GM19240 (cell line): ENCODE data around the gene ZNF22.

Experiments
- DNase-seq: peaks from one replicate; pipeline ENCODE4 v3.0.0; 2011; ENCODE audit warnings: low spot score; ENCODE audit not compliant: insufficient read length

The ZNF22 gene

GRCh38 chr10:45000752-45001380, at the start of gene ZNF22:
ZNF22 (plus strand) TSS chr10:45000923; CDS start chr10:45003369, 2,446 bp downstream.
- peak; percentile 64 for DNase-seq

DNA sequence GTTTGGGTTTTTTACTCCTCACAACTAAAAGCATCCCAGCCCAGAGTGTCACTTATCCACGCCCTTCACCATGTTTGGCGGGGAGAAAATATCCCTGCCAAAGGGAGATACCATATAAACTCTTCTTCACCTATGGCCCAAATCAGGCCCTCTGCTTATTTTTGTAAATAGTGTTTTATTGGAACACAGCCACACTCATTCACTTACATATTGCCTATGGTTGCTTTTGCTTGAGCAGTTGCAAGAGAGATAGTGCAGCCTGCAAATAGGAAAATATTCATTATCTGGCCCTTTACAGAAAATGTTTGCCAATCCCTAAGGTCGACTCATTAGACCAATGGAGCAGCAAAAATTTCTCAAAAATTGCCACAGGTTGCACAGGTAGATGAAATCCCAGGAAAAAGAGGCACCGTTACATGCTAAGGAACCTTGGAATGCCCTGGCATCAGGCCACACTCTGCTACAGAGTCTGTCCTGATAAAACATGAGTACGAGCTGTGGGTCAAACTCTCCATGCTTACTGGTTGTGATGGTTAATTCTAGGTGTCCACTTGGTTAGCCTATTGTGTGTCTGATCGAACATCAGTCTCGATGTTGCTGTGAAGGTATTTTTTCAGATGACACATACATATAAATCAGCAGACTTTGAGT, 49.0 kb upstream of the ZNF22 start:
- no peak for DNase-seq

DNA sequence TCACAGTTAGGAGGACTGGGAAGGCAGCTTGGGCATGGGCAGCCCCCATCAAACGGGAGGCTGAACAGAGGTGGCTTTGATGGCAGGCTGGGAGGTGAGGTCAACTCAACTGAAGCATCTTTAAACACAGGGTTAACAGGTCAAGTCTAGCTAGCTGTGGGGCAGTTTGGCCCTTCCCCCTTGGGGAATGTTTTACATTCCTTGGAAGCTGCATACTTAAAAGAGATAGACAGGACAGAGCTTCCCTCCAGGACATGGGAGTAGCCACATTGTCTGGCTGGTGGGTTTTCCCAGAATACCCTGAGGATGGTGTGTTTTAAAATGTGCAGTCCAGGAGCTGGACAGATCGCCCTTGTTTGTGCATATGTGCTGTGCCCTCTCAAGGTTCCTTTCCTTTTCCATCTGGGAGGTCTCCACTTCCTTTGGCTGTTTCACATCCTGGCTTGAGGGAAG, 47.9 kb upstream of the ZNF22 start:
- no peak for DNase-seq

DNA sequence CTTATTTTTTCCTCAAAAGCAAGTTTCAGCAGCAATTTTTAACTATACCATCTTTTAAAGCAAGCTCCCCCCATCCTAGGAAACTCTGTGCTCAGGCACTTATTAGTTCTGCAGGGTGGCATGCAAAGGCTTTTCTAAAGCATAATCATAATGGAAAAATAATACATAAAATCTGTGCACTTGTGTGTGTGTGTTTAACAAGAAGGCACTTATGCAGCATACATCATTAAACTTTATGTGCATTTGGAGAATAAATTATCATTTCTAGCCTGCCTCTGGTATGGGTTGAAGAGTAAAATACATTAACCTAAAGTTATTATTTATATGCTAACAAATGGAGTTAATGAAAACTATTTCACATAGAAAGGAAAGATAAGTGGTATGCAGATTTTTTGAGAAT, 46.7 kb upstream of the ZNF22 start:
- DNase-seq = no peak

- DNase-seq = no peak
Measured at GRCh38 chr10:44954962-44955361, 45.8 kb upstream of the ZNF22 start.

GRCh38 chr10:44955413-44956070, 45.2 kb upstream of the ZNF22 start:
- DNase-seq = no peak

DNA sequence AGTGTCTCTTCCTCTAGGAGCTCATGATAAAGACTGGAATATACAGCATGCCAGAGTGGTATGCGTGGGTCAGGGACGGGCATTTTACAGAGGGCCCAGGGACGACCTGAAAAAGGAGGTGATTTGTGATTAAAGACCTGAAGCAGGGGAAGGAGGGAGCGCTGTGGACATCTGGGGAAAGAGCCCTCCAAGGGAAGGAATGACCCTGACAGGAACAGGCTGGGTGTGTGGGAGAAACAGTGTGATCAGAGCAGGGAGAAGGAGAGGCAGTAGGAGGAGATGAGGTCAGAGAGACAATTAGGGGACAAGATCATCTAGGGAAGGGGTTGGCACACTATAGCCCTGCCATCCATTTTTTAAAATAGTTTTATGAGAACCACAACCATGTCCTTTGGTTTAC, 44.5 kb upstream of the ZNF22 start:
- no peak for DNase-seq

DNA sequence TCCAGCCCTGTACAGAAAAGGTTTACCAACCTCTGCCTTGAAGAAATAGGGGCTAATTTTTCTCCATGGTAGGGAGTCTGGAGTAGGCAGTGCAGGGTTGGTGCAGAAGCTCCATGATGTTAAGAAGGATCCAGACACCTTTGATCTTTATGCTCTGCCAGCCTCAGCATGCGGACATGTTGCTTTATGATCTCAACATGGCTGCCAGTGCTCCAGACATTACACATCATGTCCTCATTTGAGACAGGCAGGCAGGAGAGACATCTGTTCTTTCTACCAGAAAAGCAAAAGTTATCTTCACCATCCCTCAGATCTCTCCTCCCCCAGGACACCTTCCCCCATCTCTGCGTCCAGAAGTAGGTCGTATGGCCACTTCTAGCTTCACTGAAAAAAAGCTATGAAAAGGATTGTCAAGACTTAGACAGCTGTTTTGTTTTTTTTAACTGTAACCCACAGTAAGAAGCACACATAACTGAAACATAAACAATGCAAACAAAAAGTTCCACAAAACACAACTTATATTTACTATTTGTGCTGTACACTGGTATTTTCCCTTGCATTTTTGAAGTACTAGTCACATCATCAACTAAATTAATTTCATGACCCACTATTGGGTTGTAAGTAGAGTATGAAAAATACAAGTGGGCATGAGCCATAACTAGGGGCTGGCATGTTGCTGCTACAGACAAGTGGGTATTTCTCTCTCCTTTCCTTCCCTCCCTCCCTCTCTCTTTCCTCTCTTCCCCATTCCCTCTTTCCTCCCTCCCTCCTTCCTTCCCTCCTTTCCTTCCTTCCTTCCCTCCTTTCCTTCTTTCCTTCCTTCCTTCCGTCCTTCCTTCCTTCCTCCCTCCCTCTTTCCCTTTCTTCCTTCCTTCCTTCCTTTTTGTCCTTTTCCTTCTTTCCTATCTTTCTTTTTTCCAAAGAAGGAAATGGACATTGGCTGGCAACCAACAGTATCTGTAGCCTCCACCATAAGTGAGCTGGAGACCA, 43.7 kb upstream of the ZNF22 start:
- DNase-seq = no peak

- DNase-seq = no peak
Measured at GRCh38 chr10:44958196-44958897, 42.4 kb upstream of the ZNF22 start.

DNA sequence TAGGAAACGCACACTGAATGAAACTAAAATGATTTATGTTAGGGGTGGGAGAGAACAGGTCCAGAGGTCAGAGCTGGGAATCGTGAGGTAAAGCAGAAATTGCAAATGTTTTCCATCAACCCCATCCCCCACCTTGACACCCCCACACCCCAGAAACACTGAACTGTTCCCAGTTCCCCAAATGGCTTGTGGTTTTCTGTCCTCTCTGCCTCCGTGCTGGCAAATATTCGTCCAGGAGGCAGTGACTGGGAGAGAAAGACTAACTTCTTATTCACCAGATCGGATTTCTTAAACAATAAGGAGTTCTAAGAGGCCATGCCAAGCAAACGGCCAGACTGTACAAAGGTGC, 41.9 kb upstream of the ZNF22 start:
- DNase-seq = no peak

- DNase-seq = peak; percentile 83
Measured at GRCh38 chr10:44959247-44960087, 41.3 kb upstream of the ZNF22 start, which contains the start of gene RASSF4. RASSF4 (plus strand) TSS chr10:44959802; CDS start chr10:44970203, 10,401 bp downstream.

GRCh38 chr10:44960088-44960460, 40.6 kb upstream of the ZNF22 start:
- no peak for DNase-seq

- no peak for DNase-seq
Measured at GRCh38 chr10:44960482-44961229, 40.1 kb upstream of the ZNF22 start.

DNA sequence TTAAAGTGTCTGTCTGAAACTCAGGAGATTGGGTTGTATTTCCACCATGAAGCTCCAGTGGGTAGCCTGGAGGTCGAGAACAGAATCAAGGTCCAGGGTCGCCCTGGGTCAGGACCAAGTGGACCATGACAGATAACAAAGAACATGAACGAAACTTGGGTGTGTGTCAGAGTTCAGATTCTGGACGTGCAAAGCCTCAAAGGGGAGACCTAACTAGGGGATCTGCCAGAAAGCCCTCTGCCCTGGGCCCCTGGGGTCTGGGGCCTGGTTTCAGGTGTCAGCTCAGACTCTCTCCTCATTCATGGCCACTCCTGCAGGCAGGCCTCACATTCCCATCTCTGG, 39.5 kb upstream of the ZNF22 start:
- DNase-seq = no peak

DNA sequence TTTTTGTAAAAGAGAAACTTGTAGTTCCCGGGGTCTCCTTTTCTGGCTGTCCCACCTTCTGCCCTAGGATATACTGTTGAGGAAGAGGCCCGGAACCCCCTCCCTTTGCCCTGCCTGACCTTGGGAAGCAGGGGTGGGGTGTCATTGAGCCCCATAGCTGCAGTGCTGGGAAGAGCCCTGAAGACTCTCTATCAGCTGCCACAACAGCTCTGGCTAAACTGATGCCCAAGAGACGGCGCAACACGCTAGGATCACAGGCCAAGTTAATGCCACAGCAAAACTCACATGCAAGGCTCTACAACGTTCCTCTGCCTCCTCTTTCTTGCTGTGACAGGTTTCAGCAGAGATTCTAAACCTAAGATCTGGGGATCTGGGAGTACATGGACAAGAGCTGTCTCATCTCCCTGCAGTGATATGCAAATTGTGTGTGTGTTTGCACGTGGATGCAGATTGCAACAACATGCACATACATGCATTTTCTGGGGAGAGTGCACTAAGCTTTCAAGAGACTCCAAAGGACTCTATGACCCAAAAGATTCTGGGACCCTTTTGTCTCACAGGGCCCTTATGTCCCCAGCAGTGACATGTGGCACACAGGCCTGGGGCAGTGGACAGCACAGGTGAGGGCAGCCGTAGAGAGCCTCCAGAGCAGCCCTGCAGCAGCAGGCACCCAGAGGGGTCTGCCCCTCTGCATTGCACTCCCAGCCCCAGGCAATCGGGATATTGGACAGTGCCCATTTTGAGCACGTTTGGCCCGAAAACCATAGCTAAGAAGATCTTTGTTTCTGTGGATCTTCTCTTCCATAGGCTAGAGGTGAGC, 38.6 kb upstream of the ZNF22 start:
- no peak for DNase-seq

DNA sequence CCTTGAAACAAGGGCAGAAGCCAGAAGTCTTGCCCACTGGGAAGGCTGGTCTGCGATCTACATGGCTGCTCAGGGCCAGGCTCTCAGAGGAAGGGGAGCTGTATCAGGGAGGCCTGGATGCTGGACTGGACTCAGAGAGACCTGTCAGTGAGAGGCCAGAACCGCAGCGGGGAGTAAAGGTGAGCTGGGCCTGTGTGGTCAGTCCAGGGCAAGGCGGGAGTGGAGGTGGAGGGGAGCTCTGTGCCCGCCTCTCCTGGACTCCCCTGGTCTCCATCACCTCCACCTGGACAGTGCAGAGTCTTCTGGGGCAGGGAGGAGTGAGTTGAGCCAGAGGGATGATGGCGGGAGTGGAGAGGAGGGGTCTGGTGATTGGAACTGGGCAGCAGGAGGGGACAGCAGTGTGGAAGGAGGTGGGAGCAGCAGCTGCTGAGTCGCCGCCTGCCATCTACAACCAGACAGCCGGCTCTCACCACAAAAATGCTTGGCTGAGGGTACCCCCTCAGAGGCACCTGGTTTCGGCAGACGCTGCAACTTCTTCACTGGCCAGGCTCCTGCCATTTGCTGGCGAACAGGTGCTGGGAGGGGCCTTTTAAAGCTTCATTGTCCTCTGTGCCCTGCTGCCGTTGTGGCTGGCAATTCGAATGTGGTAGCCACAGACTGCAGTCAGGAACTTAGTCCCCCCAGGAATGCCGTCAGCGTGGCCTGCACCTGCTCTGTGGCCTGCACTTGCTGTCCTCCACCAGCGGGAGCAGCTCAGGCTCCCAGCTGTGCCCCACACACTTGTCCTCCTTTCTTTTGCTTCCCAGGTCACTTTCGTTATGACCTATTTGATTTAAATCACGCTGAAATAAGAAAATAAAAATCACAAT, 37.6 kb upstream of the ZNF22 start:
- DNase-seq = no peak

DNA sequence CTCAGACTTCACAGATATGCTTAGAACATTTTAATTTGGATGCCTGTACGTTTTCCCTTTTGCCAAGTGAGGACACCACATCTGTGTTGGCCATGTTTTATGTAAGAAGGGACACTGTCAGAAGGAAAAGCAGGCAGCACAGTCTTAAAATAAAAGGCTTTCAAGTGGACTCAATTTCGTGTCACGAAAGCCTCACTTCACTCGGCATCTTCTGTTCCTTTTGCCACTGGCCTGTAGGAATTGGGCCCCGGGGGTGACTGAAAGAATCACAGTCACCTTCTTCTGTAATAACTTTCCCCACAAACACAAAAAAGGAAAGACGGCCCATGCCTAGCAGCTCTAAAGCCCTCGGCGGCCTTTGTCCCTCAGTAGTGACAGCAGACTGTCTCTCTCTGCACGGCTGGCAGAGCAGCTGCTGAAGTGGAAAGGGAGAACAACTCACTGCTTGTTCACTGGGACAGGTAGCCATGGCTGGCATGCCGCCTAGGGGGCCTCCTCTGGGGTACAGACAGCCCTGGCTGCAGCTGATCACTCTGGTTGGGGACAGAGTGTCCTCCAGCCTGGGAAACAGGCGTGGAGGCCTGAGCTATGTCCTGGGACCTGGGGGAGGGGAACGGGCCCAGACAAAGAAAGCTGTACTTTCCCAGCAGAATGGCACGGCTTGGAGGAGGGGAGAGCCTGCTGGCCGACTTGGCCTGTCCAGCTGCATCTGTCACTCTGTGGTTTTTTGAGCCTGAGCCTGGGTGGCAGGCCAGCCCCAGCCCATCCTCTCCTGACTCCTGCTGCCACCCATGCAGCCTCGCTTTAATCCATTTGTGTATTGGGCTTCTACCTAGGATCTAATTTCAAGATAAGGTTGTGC, 36.7 kb upstream of the ZNF22 start:
- DNase-seq = no peak
